ENCODE results near the gene POLR2I.

POLR2I gene

GRCh38 chr19:36067681-36068080 lies 47.0 kb downstream of the POLR2I start:
- Mint-ChIP-seq H3K27me3 (no peaks in the 10 kb centered on the region), H3K9me3 (ENCODE audit: low read depth) (no peaks in the 10 kb centered on the region), H3K4me3 (no peak overlapping the region), H3K27ac (no peak overlapping the region), H3K4me1 (ENCODE audit: low read depth) (no peaks in the 10 kb centered on the region), H3K36me3 (peaks cover 6% of the 10 kb centered on the region)

- Mint-ChIP-seq H3K9me3 (ENCODE audit: low read depth) (no peaks in the 10 kb centered on the region), H3K4me1 (ENCODE audit: low read depth) (no peaks in the 10 kb centered on the region), H3K27me3 (no peaks in the 10 kb centered on the region), H3K4me3 (no peak overlapping the region), H3K36me3 (no peaks in the 10 kb centered on the region), H3K27ac (no peak overlapping the region)
Observed at GRCh38 chr19:36064826-36065225, 49.8 kb downstream of the POLR2I start.
